ENCODE data around the gene IQCE.
A peak's percentile ranks its signal among the peaks of the same experiment; 100 is the strongest.
"Not testable (repeated sequence)": the region's sequence is repeated elsewhere in the genome, so short reads cannot be mapped to it uniquely, and the experiment has no call there.

Gene IQCE

DNA sequence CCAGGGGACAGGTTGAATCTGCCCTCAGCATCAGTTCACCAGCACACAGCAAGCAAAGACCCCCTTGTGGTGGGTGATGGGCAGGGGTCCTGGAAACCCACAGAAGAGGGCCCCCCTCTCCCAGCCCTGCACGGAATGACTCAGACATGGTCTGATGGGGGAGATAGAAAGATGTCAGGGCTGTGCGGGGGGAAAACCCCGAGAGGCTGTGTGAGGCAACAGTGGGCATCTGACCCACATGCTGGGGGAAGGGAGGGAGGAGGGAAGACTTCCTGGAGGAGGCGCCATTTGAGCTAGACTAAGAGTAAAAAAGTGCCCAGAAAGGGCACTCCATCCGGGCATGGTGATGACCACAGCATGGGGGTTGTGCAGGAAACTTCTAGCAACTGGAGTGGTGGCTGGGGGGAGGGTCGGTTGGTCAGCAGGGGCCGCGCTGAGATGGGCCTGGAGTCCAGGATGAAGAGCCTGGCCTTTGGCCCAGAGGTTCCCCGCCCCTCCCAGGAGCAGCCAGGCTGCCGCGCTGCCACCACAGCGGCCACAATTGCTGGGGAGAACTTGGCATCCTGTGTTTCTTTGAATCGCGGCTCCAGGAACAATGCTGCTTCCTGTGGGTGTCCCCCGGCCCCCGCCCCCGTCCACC is 36.7 kb upstream of the IQCE start:
- peak in 2 of 4 experiments; percentile 20 to 43 for DNase-seq

DNA sequence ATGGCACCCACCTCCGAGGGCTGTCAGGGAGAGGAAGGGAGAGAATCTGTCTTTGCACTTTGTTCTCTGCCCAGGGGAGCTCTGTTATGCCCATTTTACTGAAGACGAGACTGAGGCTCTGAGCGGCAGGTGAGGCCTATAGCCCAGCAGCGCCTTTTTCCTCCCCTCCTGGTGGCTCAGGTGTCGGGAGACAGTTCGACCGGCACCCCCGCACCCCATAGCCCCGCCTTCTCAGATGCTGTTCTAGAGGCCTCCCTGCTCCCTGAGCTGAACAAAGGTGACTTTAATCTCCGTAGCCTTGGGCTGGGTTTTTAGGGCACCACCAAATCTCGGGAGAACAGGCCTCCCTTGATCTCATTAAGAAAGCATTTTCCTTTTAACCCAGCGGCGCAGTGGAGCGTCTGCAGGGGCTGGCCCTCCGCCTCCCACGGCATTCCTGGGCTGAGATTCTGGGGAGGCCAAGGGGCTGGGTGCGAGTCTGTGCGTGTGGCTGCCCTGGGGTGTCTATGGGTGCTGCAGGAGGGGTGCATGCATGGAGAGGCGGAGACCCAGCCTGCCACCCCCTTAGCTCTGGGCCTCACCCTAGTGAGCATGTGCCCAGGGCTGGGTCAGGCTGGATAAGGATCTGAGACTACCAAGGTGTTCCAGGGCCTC is 35.9 kb upstream of the IQCE start:
- DNase-seq = no peak

DNA sequence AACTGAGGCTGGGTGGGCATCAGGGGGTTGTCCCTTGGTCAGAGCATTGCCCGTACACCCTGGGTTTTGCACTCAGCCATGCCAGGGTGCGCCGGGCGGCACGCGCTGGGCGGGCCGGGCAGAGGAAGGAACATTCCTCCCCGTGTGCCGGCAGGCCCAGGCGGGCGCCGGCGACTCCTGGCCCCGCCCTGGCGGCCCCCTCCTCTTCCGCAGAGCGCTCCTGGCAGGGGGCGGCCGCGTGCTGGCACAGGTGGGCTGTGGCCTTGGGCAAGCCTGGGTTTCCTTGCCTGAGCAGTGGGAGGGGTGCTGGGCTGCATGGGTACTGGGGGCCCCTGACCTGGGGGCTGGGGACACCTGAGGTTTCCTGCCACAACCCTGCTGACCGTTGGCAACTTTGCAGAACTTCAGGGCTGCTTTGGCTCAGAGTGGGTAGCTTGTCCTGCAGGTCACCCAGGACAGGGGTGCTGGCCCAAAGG is 35.3 kb upstream of the IQCE start:
- no peak for DNase-seq

- DNase-seq = no peak
Observed at GRCh38 chr7:2523941-2524807, 34.6 kb upstream of the IQCE start.

DNA sequence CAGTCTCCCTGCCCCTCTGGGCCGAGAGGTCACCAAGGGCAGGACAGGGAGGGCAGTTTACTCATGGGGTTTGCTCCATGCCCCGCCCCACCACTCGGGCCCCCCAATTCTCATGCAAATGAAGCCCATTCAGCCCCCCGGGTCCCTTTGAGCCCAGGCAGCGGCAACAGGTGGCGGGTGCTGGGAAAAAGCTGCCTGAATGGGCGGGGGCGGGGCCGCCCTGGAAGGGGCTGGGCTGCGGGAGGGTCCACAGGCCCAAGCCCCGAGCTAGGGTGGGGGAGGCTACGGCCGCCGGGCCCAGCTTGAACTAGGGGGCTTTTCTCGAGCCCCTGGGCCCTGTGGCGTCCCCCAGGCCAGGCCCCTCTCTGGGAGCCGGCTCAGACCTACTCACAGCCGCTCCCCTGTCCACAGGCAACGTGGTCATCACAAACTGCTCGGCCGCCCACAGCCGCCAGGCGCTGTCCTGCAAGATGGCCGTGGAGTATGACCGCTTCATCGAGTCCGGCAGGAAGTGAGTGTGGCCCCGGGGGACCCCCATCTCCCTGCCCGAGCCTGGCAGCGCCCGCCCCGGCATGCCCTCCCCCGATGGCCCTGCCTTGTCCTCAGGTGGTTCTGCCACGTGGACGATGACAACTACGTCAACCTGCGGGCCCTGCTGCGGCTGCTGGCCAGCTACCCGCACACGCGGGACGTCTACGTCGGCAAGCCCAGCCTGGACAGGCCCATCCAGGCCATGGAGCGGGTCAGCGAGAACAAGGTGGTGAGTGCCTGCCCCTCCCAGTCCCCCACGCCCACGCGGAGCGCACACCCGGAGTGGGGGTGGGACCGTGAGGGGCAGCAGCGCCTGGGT is 33.7 kb upstream of the IQCE start:
- no peak for DNase-seq

GRCh38 chr7:2525658-2526630 is 32.8 kb upstream of the IQCE start:
- DNase-seq = no peak

GRCh38 chr7:2526659-2527504 is 31.9 kb upstream of the IQCE start:
- no peak for DNase-seq

- DNase-seq = peak in 1 of 4 experiments; percentile 42
Observed at GRCh38 chr7:2527505-2528467, 31.0 kb upstream of the IQCE start.

- no peak for DNase-seq
Observed at GRCh38 chr7:2528481-2529095, 30.2 kb upstream of the IQCE start.

GRCh38 chr7:2529161-2530070 is 29.4 kb upstream of the IQCE start:
- peak in 2 of 4 experiments; percentile 38 to 45 for DNase-seq

GRCh38 chr7:2530071-2530987 is 28.4 kb upstream of the IQCE start:
- peak in 2 of 4 experiments; percentile 57 to 70 for DNase-seq

GRCh38 chr7:2530994-2531795 is 27.6 kb upstream of the IQCE start:
- not testable (repeated sequence) for DNase-seq

DNA sequence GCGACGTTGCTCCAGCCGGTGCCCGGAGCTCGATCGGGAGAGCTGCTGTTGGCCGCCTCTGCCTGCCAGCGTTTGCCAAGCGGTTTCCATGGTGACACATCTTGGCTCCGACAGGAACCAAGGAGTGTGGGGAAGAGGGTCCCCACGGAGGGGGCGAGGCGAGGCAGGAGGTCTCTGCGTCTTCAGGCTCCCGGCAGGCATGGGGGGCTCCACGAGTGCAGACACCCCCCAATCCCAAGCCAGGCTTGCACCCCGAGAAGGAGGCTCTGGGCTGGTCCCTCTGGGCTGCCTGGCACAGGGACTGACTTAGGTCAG is 27.0 kb upstream of the IQCE start:
- DNase-seq = not testable (repeated sequence)

- DNase-seq = not testable (repeated sequence)
Observed at GRCh38 chr7:2532199-2532772, 26.5 kb upstream of the IQCE start.

DNA sequence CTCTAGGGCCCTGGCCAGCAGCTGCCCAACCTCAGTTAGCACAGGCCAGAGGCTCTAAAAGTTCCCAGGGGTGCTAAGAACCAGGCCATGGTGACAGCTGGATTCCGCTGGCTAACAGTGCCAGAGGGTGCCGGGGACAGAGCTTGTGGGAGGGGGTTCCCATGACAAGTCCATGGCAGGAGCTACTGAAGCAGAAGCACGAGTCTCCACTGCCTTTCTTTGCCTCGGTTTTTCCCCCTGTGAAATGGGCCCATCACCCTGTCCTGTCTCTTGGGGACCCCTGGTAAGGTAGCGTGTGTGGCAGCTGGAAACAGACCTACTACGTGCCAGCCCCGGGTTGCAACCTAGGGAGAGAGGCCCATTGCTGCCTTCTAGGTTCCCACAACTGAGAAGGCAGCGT is 26.0 kb upstream of the IQCE start:
- not testable (repeated sequence) for DNase-seq
